Stimulated activated CD4-positive, alpha-beta T cell treated with anti-CD3 and anti-CD28 coated beads, Interleukin-12 subunit alpha, Interleukin-12 subunit beta, amount 100 ng/mL, for 48 hours (primary cell): ENCODE measurements around the gene FAM171A2.
"Not testable (repeated sequence)": the region's sequence is repeated elsewhere in the genome, so short reads cannot be mapped to it uniquely, and the experiment has no call there.

Experiments
- DNase-seq, 3 donors: peaks; one replicate each; pipeline ENCODE4 v3.0.0-alpha.2; 2020; ENCODE audit warnings: low read depth in 2 of 3, low spot score in 1 of 3

The FAM171A2 gene

DNA sequence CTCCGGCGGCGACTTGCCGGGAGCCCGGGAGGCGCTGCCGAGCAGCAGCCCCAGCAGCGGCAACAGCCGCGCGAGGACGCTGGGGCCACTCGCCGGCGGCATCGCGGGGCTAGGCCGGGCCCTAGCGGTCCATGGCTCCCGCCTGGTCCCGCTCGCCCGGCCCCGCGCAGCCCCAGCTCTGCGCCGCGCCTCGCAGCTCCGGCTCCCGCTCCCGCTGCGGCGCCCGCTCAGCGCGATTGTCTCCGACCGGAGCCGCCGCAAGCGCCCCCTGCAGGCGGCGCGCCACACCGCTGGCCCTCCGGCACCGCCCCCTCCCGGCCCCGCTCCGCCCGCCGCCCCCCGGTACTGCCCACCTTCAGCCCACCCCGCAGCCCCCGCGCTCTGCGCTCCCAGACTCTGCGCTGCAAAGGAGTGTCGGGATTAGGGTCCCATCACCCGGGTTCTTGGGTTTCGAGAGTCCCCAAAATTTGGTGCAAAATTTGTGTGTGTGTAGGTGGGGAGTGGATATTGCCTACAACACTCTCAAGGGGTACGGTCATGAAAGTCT is at the start of gene FAM171A2:
FAM171A2 (minus strand) TSS at position 241 of the 547 bp plus-strand sequence; CDS start at position 102, 139 bp downstream.
- DNase-seq, result peak in 2 of 3 donors; percentile 51 to 57

- no peak for DNase-seq
Observed at GRCh38 chr17:44409309-44410028, 45.8 kb upstream of the FAM171A2 start.

GRCh38 chr17:44408786-44409185 is 45.1 kb upstream of the FAM171A2 start:
- DNase-seq, result no peak

- no peak for DNase-seq
Observed at GRCh38 chr17:44402564-44403172, 39.0 kb upstream of the FAM171A2 start.

DNA sequence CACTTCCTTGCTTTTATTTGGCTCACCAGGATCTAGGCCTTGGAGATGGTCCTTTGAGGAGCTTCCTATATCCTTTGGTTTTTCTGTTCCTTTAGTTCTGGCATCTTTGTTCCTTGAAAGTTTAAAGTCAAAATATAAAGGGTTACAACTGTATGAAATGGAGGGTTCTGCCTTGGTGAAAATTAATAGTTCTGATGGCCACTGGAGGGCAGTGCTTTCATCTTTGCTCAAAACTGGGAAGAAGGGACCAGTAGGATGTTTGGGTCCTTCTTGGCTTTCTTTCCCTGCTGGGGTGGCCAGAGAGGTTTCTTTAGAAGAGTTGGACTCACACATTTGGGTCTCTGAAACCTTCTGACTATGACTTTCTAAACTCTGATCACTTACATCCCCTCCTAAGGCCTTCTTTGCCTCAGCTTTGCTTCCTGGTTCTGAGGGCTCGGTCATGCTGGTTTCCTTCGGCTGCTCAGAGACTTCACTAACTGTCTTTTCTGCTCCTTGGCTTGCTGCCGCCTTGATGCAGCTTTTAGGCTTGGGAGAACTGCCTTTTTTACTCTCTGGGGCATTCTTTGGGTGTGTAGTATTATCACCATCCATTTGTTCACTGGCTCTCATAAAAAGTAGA is 36.7 kb upstream of the FAM171A2 start:
- no peak for DNase-seq

- no peak for DNase-seq
Observed at GRCh38 chr17:44398692-44399691, 35.3 kb upstream of the FAM171A2 start.

DNA sequence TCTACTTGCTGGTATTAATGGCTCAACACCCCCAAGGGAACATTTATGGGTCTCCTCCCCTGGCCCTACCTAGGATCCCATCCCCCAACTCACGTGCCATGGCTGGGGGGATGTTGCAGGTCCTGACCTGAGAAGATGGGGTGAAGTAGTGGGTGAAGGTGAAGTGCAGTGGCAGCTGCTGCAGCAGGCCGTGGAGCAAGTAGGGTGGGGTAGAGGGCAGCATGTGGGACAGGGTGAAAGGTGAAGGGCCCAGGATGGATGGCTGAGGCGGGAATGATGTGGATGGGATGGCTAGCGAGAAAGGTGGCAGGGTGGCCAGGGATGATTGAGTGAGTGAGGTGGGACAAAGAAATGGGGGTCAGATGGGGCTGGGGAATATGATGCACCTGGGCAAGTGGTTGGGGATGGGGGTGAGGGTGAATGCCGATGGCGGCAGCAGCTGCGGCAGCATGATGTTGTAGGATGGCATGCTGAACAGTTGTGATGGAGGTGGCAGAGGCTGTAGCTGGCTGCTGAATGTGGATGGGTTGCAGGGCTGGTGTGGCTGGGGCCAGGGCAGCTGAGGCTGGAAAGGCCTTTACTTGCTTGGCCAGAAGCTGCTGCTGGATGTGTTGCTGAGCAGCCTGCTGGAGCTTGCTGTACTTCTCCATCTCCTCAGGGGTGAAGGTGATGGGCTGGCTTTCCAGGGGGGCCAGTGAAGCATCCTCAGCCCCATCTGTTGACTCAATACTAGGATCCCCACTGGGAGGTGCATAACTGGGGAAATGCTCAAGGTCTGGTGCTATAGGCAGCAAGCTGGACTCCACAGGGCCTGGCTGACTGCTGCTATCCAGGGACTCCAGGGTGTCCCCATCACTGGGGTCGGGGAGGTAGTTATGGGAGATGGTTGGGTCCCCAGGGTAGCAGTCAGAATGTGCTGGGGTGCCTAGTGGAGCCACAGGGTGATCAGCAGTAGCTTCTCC is 34.1 kb upstream of the FAM171A2 start:
- DNase-seq, result no peak

DNA sequence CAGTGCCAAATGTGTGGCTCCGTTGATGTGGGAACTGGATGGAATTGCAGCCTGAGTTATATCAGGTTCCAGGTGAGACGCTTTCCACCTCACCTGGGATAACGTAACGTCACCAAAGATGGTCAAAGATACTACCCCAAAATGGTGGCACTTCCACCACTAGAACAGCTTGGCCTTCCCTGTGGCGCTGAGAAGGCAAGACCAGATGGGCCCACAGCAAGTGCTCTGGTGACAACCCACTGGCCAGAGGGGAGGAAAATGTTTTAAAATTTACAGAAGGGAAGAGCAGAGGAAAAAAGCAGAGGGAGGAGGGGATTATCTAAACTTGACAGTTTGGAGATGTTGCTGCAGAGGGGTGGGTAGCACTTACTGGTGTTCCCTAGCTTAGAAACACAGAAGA is 33.3 kb upstream of the FAM171A2 start:
- DNase-seq, result no peak

DNA sequence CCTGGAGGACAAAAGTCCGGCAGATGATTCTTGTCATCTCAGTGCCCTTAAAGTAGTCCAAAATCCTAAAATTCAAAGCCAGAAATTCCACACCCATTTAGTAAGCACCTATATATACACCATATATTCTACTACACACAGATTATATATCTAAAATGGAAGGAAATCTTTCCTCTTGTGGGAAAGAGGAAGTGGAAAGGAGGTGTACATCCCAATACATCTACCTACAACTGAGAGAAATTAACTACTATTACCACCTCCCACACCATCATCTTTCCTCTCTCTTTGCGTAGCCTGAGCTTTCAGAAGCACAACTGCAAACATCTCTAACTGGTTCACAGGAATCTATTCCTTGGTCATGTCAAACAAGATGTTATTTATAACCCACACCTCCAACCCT is 31.2 kb upstream of the FAM171A2 start:
- no peak for DNase-seq

- DNase-seq, result not testable (repeated sequence)
Observed at GRCh38 chr17:44394112-44394511, 30.5 kb upstream of the FAM171A2 start.

- no peak for DNase-seq
Observed at GRCh38 chr17:44390250-44390870, 26.7 kb upstream of the FAM171A2 start.

- no peak for DNase-seq
Observed at GRCh38 chr17:44389723-44390202, 26.1 kb upstream of the FAM171A2 start.

DNA sequence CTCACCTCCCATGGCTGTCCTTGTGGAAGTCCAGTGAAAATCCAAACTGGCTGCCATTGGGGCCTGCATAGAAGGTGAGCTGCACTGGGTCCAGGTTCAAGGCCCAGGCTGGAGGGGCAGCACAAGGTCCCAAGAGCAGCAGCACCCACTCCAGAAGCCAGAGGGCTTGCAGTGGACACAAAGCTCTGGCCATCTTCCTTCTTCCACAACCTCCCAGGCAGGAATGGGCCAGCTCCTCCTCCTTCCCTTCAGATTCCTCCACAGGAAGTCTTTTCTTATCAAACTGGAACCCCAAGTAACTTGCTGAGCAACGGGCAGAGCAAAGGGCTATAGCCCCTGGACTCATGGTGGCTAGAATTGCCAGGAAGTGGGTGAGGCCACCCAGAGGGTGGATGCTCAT is 25.6 kb upstream of the FAM171A2 start, which contains the start of gene ITGA2B:
ITGA2B (minus strand) TSS at position 369 of the 400 bp plus-strand sequence; CDS start at position 193, 176 bp downstream.
- DNase-seq, result no peak

DNA sequence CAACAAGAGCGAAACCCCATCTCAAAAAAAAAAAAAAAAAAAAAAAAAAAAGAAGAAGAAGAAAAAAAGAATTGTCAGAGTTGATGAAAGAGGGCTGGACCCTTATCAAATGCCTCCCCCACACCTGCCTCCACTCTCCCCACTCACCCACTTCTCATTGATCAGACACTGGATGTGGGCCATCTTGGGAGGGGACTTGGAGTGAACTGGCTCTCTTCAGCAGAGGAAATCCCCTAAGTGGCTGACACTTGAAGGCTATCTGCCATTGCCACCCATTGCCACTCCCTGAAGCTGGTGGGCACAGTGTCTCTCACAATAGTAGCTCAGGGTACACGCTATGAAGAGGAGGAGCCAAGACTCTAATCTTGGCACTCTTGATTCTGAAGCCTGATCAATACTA is 24.2 kb upstream of the FAM171A2 start:
- DNase-seq, result no peak

DNA sequence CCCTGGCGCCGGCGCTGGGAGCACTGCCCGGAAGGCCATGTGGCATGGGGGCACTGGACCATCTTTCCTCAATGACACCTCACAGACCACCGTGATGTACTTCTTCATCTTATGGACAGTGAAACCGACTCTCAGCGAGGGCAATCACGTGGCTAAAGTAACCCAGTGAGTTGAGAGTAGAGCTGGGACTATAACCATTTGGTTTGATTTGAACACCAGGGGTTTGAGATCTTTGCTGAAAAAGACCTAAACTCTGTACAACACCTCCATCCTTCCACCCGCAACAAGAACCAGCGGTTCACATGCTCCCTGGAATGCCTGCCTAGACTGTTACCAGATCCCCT is 22.5 kb upstream of the FAM171A2 start:
- DNase-seq, result no peak

DNA sequence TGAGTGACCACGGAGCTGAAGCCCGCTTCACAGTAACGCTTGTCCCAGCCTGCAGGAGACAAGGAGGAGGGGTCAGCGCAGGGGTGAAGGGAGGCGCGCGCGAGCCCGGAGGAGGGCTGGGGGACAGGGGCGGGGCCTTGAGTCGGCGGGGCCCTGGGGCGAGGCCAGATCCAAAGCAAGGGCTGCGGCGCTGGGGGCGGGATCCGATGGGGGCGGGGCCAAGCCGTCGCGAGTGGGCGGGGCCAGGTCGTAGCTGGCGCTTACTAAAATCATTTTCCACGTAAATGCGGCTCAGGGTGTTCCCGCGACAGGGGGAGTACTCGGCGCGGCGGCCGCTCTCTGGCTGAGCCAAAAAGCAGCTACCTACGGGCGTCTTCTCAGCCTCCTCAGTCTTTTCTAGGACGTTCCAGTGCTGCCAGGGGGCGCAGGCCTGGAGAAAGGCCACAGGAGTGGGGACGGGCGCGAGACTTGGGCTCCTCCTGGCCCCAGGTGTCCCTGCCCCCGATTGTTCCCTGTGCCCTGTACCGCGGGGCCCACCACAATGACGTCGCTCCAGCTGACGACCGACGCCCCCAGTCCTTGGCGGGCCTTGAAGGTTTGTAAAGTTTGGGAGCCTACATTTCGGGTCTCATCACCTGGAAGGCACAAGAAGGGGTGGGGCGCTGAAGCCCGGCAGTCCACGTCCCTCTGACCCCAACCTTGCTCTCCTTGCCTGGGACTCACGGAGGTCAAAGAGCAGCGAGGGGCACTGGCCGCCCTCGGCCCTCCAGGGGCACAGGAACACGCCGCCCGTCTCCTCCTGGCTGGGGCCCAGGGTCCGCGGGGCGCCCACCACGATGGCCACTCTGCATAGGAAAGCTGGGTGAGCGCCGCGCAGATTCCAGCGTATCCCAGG is 21.9 kb upstream of the FAM171A2 start:
- peak; percentile 79 to 84 (median 83) for DNase-seq

GRCh38 chr17:44384823-44385286 is 21.2 kb upstream of the FAM171A2 start:
- DNase-seq, result no peak

DNA sequence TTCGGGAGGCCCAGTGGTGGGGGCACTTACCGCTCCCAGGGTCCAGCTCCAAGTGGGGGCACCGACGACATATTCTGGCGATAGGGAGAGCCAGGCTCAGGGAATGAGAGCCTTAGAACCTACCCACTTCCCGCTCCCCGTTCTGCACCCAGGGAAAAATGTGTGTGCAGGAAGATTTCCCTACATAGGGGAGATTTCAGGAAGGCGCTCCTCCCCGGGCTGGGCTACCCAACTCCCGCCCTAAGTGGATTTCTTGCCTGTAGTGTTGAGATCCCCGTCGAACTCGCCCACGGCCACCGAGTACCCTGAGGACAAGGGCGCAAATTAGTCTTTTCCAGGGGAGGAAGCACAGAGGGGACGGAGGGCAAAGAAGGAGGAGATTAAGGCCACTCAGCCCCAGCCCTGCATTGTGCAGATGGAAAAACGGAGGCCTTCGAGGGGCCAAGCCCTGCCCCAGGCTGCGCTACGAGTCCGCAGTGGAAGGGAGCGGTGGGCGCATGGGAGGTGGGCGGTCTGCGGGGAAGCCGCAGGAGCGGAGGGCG is 20.7 kb upstream of the FAM171A2 start:
- no peak for DNase-seq
